ENCODE results near the gene PELI3.

DNA sequence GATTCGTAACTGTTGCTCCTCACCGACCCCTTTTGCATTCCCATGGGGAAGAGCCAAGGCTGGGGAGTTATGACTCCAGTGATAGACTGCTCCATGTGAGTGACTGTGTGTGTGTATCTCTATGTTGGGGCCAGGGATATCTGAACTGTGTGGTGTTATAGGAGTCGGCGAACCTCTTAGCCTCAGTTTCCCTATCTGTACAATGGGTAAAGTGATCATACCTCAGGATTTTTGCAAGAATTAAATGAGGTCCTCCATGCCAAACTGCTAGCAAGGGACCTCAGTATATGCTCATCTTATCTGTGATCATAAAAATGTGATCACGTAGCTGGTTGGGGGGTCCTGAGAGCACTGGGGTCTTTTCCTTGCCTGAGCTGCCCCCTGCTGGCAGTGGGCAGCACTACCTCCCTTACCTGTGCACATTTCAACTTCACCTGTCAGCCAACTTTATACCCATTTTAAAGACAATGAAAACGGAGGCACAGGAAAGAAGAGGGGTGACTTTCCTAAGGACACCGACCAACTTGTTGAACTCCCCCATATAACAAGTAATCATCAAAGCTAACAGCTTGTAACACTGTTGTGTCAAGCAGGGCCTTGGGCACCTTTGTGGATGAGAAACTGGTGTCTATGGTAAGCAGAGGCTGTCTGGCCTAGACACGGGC is 12.2 kb downstream of the PELI3 start:
- TF ChIP-seq CTCF (IDR thresholded peaks at IDR 0.05) (peak; percentile 40 to 60 (median 53)), POLR2A (IDR thresholded peaks at IDR 0.05) (no peak)

Measured in uterus (tissue), 2 donors.